ENCODE measurements around the gene JAKMIP1.

The JAKMIP1 gene

DNA sequence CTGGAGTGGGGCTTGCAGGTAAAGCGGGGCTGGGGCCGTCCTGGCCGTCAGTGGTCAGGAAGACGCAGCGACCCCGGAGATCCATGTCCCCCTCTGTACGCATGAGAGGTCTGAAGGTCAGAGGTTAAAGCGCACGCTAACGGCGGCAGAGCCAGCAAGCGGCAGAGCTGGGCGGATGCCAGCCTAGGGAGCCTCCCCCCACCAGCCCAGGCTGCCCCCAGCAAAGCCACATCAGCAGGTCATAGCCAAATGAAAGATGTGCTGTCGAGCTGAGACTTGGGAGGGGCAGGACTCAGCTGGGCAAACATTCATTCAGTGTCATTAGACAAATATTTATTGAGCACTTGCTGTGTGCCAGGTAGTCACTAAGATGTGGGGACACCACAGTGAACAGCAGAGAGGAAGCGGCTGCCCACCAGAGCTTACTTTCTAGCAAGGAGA is 593 bp upstream of the JAKMIP1 start:
- peak overlapping the region; percentile 44; the same call in 1 of the 2 replicates for H3K4me3 ChIP-seq (ENCODE audit: low read length)
- no peak for TF ChIP-seq ZNF274 (IDR thresholded peaks at IDR 0.05; ENCODE audit: low read depth, low read length)

- TF ChIP-seq ZNF274 (IDR thresholded peaks at IDR 0.05; ENCODE audit: low read depth, low read length), result no peak
- H3K4me3 ChIP-seq (ENCODE audit: low read length), result peak overlapping the region; percentile 78; the same call in 1 of the 2 replicates
Measured at GRCh38 chr4:6199422-6199921, 877 bp downstream of the JAKMIP1 start.

DNA sequence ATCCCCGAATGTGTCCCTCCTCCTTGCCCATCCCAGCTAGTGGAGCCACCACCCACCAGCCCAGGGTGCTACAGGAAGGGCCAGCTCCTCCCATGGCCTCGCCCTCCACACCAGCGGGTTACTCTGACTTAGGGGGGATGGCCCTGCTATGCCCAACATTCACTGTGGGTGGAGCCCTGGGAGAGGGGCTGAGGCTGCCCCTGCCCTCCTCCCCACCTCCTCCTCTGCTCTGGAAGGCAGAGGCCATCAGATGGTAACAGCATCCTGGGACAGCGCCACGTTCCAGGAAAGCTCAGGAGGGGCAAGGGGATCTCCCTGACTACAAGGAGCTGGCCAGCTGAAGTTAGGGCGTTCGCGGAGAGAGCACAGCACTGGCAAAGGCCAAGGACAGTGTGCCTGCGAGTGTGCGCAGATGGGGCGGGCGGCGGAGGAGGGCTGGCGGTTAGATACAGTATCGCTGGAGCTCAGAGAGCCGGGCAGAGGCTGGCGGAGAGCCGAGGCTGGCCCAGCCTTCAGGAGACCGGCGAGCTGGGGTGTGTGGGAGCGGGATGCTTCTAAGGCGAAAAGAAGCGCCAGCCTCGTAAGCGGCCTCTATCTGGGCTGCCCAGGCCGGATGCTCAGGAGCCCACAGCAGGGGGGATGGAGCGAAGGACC is 1.5 kb downstream of the JAKMIP1 start:
- no peak overlapping the region for H3K4me3 ChIP-seq (ENCODE audit: low read length)
- TF ChIP-seq ZNF274 (IDR thresholded peaks at IDR 0.05; ENCODE audit: low read depth, low read length), result no peak

DNA sequence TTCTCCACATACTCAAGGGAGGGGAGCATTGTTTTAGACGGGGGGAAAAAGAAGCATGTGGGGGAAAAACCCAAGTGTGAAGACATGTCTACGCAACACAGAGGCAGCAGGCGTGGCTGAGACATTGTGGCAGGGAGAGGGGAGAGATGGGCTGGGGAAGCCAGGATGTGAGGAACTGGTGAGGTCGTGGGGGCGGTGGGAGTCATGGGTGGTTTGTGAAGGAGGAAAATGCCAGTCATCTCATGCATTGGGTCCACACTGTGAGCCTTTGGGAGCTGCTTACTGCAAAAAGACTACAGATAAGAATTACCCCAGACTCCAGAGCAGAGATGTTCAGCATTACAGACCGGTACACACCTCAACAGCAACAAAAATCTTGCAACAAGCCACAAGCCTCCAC is 2.1 kb downstream of the JAKMIP1 start:
- TF ChIP-seq ZNF274 (IDR thresholded peaks at IDR 0.05; ENCODE audit: low read depth, low read length), result no peak
- H3K4me3 ChIP-seq (ENCODE audit: low read length), result no peak overlapping the region

DNA sequence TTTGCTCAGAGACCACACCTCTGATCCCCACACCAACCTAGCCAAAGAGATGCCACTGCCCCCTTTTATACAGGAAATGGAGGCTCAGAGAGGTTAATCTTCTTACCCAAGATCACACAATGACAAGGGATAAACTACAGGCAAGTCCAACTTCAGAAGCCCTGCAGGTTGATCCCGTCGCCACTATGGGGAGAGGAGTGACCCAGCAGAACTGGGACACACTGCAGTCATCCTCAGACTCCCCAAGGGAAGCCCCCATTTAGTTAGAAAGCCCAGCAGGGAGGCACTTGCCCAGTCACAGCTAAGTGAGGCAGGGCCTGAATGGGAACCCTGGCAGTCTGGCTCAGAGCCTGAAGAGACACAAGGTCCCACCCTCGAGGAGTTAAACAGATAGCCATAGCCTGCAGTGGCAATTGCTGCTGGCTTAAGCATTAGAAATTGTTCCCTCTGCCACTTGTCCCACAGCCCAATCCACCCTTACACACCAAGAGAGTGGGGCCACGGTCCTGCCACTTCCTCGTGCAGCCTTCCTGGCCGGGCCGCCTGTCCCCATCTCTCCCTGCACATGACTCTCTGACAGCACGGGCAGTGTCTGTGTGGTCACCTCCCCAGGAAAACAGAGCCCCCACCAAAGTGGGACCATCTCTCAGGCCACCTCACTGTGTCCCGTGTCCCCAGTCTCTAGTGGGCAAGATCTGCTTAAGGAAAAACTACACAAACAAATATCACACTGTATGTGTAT is 2.7 kb downstream of the JAKMIP1 start:
- TF ChIP-seq ZNF274 (IDR thresholded peaks at IDR 0.05; ENCODE audit: low read depth, low read length), result no peak
- no peak overlapping the region for H3K4me3 ChIP-seq (ENCODE audit: low read length)

DNA sequence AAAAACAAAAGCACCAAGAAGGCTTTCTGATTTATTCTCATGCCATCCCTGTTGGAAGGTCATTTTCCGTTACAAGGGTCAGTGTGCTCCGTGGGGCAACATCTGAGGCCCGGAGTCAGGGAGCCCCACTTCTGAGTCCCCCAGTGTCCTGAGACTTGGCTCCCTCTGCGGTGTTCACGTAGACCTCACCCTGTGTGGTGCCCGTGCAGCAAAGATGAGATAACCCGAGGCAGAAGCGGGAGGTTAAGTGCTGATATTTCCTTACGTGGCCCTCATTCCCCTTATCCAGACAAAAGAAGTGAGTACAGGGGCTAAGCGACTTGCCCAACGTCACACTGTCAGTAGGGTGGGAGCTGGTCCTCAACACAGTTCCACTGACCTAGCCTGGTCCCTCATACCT is 3.5 kb downstream of the JAKMIP1 start:
- H3K4me3 ChIP-seq (ENCODE audit: low read length), result no peak overlapping the region
- TF ChIP-seq ZNF274 (IDR thresholded peaks at IDR 0.05; ENCODE audit: low read depth, low read length), result no peak

GRCh38 chr4:6196324-6196723 is 4.0 kb downstream of the JAKMIP1 start:
- no peak for TF ChIP-seq ZNF274 (IDR thresholded peaks at IDR 0.05; ENCODE audit: low read depth, low read length)
- H3K4me3 ChIP-seq (ENCODE audit: low read length), result no peak overlapping the region

DNA sequence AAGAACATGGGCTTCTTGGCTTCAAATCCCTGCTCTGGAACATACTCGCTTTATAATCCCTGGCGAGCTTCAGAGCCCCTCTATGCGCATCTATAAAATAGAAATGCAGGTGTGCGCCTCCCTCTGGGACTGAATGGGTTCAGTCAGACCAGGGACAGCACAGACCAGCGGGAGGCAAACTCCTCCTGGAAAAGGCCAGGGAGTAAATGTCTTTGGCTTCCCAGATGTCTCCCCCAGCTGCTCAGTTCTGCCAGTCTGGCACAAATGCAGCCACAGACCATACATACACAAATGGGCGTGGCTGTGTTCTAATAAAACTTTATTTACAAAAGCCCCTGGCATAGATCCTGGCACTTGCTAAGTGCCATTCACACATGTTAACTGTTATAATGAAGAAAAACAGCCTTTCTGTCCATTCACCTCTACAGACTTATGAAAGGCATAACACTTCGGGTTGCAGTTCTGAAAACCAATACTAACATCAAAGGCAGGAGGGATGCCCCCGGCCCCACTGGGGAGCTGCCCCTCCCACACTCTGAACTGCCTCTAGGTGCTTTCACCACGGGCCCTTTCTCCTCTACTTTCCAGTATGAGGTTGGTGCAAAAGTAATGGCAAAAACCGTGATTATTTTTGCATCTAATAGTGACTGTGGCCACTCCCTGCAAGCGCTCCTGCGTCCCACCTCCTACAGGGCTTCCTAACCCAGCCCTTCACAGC is 4.6 kb downstream of the JAKMIP1 start:
- no peak overlapping the region for H3K4me3 ChIP-seq (ENCODE audit: low read length)
- no peak for TF ChIP-seq ZNF274 (IDR thresholded peaks at IDR 0.05; ENCODE audit: low read depth, low read length)

DNA sequence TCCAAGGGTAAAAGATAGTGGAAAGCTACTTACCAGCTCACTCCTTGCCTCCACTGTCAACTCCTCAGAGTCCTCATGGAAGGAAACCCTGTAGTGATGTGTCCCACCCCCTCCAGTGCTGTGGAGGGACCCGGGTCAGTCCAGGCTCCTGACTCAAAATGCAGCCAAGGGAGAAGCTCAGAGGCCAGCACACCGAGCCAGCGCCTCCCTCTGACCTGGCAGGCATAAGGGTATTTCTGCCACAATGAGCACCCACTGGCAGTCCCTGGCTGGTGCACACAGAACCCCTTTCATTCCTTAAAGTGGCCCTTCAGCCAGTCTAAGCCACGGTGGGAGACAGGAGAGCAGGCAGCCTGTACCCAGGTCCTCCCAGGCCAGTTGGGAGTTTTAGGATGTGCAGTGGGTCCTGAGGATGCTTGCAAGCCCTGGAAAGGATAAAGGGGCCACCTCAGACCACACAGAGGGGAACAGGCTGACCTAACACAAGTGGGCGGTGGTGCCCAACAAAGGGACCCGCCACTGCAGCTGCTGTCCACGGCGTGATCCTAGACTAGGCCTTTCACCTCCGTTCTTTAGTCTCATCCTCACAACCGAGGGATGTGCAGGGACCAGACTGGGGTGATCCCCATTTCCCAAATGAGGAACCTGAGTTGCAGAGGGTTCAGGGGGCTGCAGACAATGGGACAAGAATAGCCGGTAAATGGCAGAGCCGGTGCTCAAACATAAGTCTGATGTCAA is 5.7 kb downstream of the JAKMIP1 start:
- no peak overlapping the region for H3K4me3 ChIP-seq (ENCODE audit: low read length)
- TF ChIP-seq ZNF274 (IDR thresholded peaks at IDR 0.05; ENCODE audit: low read depth, low read length), result no peak

- no peak for TF ChIP-seq ZNF274 (IDR thresholded peaks at IDR 0.05; ENCODE audit: low read depth, low read length)
- H3K4me3 ChIP-seq (ENCODE audit: low read length), result no peak overlapping the region
Measured at GRCh38 chr4:6193399-6193798, 7.0 kb downstream of the JAKMIP1 start.

- no peak for TF ChIP-seq ZNF274 (IDR thresholded peaks at IDR 0.05; ENCODE audit: low read depth, low read length)
- no peak overlapping the region for H3K4me3 ChIP-seq (ENCODE audit: low read length)
Measured at GRCh38 chr4:6192245-6192644, 8.1 kb downstream of the JAKMIP1 start.

GRCh38 chr4:6191448-6192130 is 8.8 kb downstream of the JAKMIP1 start:
- no peak for TF ChIP-seq ZNF274 (IDR thresholded peaks at IDR 0.05; ENCODE audit: low read depth, low read length)
- H3K4me3 ChIP-seq (ENCODE audit: low read length), result no peak overlapping the region

DNA sequence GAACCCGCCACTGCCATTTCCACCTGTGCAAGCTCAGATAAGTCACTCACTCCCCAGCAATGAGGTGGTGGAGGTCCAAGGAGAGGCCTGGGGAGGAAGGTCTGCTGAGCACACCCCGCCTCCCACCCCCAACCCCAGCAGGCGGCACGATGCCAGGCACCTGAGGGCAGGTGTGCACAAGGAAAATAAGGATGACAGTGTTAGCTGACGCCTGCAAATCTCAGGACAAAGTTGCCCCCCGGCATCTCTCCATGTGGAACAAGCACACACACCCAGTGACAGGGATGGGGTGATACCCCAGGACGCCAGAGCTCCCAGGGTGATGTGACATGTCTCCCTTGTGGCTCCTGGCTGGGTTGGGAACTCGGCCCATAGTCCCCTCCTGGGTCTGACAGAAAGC is 9.9 kb downstream of the JAKMIP1 start:
- no peak for TF ChIP-seq ZNF274 (IDR thresholded peaks at IDR 0.05; ENCODE audit: low read depth, low read length)

More for the DNA sequence above, 9.9 kb downstream of the JAKMIP1 start:
- no peak overlapping the region for H3K4me3 ChIP-seq (ENCODE audit: low read length)
